Muscle of back (tissue), 13 donors: ENCODE measurements around the gene SLC66A3. TPM values are rescaled to one million over a fixed set of nuclear protein-coding genes. Genes with fewer than 3 reads are reported as not detected.

Source experiments
- DNase-seq, 3 donors: peaks; one replicate each; pipeline versions ENCODE4 v3.0.0 to v3.0.0-alpha.2; 2013
- long read RNA-seq, 9 donors: transcript quantifications; one replicate each; lab custom pipeline, GENCODE V29; 2026
- polyA plus RNA-seq, 10 donors: library from polyadenylated mRNA; unstranded; fragments of 120-200 nt; gene quantifications; one replicate each; pipeline ENCODE4 v1.2.1, GENCODE V29; 2013; ENCODE audit not compliant: insufficient read length in 10 of 10

Gene SLC66A3
- 10 to 100 TPM in 9 of 10 donors, 1 to 10 TPM in 1; 9.6 to 16.1 (median 14.8) TPM for polyA plus RNA-seq
- long read RNA-seq, donor 1, partial matches to known transcripts = 0 of 2 reads
- long read RNA-seq, donor 1, other reads (novel, unspliced or antisense) = 0 of 2 reads
- long read RNA-seq, donor 2, partial matches to known transcripts = 0 of 3 reads
- long read RNA-seq, donor 2, other reads (novel, unspliced or antisense) = 0 of 3 reads
- long read RNA-seq, donor 3 = 0 reads
- long read RNA-seq, donor 4, partial matches to known transcripts = 0 of 3 reads
- long read RNA-seq, donor 4, other reads (novel, unspliced or antisense) = 0 of 3 reads
- long read RNA-seq, donor 5, partial matches to known transcripts = 0 of 3 reads
- long read RNA-seq, donor 5, other reads (novel, unspliced or antisense) = 0 of 3 reads
- long read RNA-seq, donor 6, transcript PQLC3-201 (7 exons, 1,830 nt) = major isoform, 6 of 11 reads
- long read RNA-seq, donor 6, partial matches to known transcripts = 0 of 11 reads
- long read RNA-seq, donor 6, other reads (novel, unspliced or antisense) = 0 of 11 reads
- long read RNA-seq, donor 7, partial matches to known transcripts = 5 of 8 reads
- long read RNA-seq, donor 7, other reads (novel, unspliced or antisense) = 0 of 8 reads
- long read RNA-seq, donor 8, transcript PQLC3-201 (7 exons, 1,830 nt) = major isoform, 5 of 6 reads
- long read RNA-seq, donor 8, partial matches to known transcripts = 0 of 6 reads
- long read RNA-seq, donor 8, other reads (novel, unspliced or antisense) = 0 of 6 reads
- long read RNA-seq, donor 9 = 0 reads

- DNase-seq = peak in 2 of 3 donors; percentile 89 to 95
These were observed at the start of gene SLC66A3 for GRCh38 chr2:11155381-11156035. TSS of gene SLC66A3 (plus strand) at chr2:11155467. CDS start at chr2:11155547, 80 bp downstream.

- no peak for DNase-seq
These were observed 46.3 kb upstream of the SLC66A3 start for GRCh38 chr2:11109002-11109401.

GRCh38 chr2:11112870-11113428 lies 42.3 kb upstream of the SLC66A3 start:
- no peak for DNase-seq

- DNase-seq = no peak
These were observed 37.5 kb upstream of the SLC66A3 start for GRCh38 chr2:11117776-11118175.

- no peak for DNase-seq
These were observed 36.5 kb upstream of the SLC66A3 start for GRCh38 chr2:11118761-11119160.

- DNase-seq = no peak
These were observed 34.0 kb upstream of the SLC66A3 start for GRCh38 chr2:11121099-11121822.

GRCh38 chr2:11121823-11122155 lies 33.5 kb upstream of the SLC66A3 start:
- no peak for DNase-seq

GRCh38 chr2:11122380-11122779 lies 32.9 kb upstream of the SLC66A3 start:
- DNase-seq = no peak

GRCh38 chr2:11123001-11123809 lies 32.1 kb upstream of the SLC66A3 start:
- DNase-seq = no peak

GRCh38 chr2:11123856-11124759 lies 31.2 kb upstream of the SLC66A3 start:
- peak in 2 of 3 donors; percentile 32 to 55 for DNase-seq

- no peak for DNase-seq
These were observed 30.6 kb upstream of the SLC66A3 start for GRCh38 chr2:11124760-11125068.

GRCh38 chr2:11127761-11128160 lies 27.5 kb upstream of the SLC66A3 start:
- DNase-seq = no peak

- DNase-seq = peak in 1 of 3 donors; percentile 36
These were observed 26.9 kb upstream of the SLC66A3 start for GRCh38 chr2:11128243-11128951.

GRCh38 chr2:11129598-11130449 lies 25.4 kb upstream of the SLC66A3 start:
- DNase-seq = peak in 2 of 3 donors; percentile 54 to 82

- no peak for DNase-seq
These were observed 23.9 kb upstream of the SLC66A3 start for GRCh38 chr2:11131166-11131920.

- DNase-seq = no peak
These were observed 23.1 kb upstream of the SLC66A3 start for GRCh38 chr2:11132036-11132671.
